Epidermal melanocyte (primary cell): ENCODE measurements around the gene SEMA7A.
"Not testable (repeated sequence)": the region's sequence is repeated elsewhere in the genome, so short reads cannot be mapped to it uniquely, and the experiment has no call there.

Source experiments
- DNase-seq: peaks from one replicate; pipeline ENCODE4 v3.0.0; 2011; ENCODE audit warnings: low spot score; ENCODE audit not compliant: insufficient read length

The SEMA7A gene

GRCh38 chr15:74433592-74434262 lies at the start of gene SEMA7A:
TSS of gene SEMA7A (minus strand) at chr15:74433958. CDS start at chr15:74433918, 40 bp downstream.
- DNase-seq: peak; percentile 91

- DNase-seq: no peak
These were observed 48.9 kb upstream of the SEMA7A start for GRCh38 chr15:74482661-74483060.

GRCh38 chr15:74480364-74480763 lies 46.6 kb upstream of the SEMA7A start:
- DNase-seq: not testable (repeated sequence)

GRCh38 chr15:74471621-74472020 lies 37.9 kb upstream of the SEMA7A start:
- DNase-seq: not testable (repeated sequence)

- DNase-seq: no peak
These were observed 37.1 kb upstream of the SEMA7A start for GRCh38 chr15:74470631-74471395.

GRCh38 chr15:74468341-74469032 lies 34.7 kb upstream of the SEMA7A start:
- no peak for DNase-seq

GRCh38 chr15:74466570-74466969 lies 32.8 kb upstream of the SEMA7A start:
- DNase-seq: no peak

- no peak for DNase-seq
These were observed 31.1 kb upstream of the SEMA7A start for GRCh38 chr15:74464897-74465296.

GRCh38 chr15:74464216-74464615 lies 30.5 kb upstream of the SEMA7A start:
- DNase-seq: no peak

- DNase-seq: no peak
These were observed 29.9 kb upstream of the SEMA7A start for GRCh38 chr15:74463634-74464033.

GRCh38 chr15:74461847-74462511 lies 28.2 kb upstream of the SEMA7A start:
- DNase-seq: no peak

GRCh38 chr15:74460871-74461846 lies 27.4 kb upstream of the SEMA7A start, which contains the start of gene UBL7:
TSS of gene UBL7 (minus strand) at chr15:74461160. CDS start at chr15:74458867, 2,293 bp downstream.
- peak; percentile 80 for DNase-seq

GRCh38 chr15:74460298-74460697 lies 26.5 kb upstream of the SEMA7A start:
- DNase-seq: no peak

- not testable (repeated sequence) for DNase-seq
These were observed 26.0 kb upstream of the SEMA7A start for GRCh38 chr15:74459798-74460197.

GRCh38 chr15:74458473-74458872 lies 24.7 kb upstream of the SEMA7A start:
- no peak for DNase-seq

- DNase-seq: not testable (repeated sequence)
These were observed 23.3 kb upstream of the SEMA7A start for GRCh38 chr15:74457036-74457435.

- DNase-seq: no peak
These were observed 21.2 kb upstream of the SEMA7A start for GRCh38 chr15:74454764-74455500.

- no peak for DNase-seq
These were observed 20.4 kb upstream of the SEMA7A start for GRCh38 chr15:74453925-74454763.
